A673 (cell line): ENCODE measurements around the gene RNPEPL1.

ENCODE experiments used
- CTCF ChIP-seq: fragments of 300-800, 200-600 bp; sonication (generic); conservative IDR thresholded peaks from 2 replicates; pipeline ENCODE4 v1.5.1; 2017; ENCODE audit warnings: low read depth, mild to moderate bottlenecking, antibody characterized with exemption, low read length, moderate library complexity, mixed read lengths
- EZH2 ChIP-seq: fragments of 200-600 bp; sonication (generic); IDR thresholded peaks from 2 replicates; pipeline ENCODE4 v1.6.1; 2017; ENCODE audit warnings: borderline replicate concordance, low read depth, mild to moderate bottlenecking, mixed read lengths, antibody characterized with exemption, low read length; ENCODE audit not compliant: poor library complexity, severe bottlenecking

- no peak for TF ChIP-seq EZH2
- no peak for TF ChIP-seq CTCF
Observed at GRCh38 chr2:240611601-240612210, 43.4 kb downstream of the RNPEPL1 start.
